Ammon's horn (tissue), 1 donor: ENCODE results near the gene LARP4B.

Experiments
- DNase-seq: peaks from one replicate; pipeline ENCODE4 v3.0.0-alpha.2; 2016; ENCODE audit warnings: low spot score

The LARP4B gene

GRCh38 chr10:828191-828590 lies 103.3 kb downstream of the LARP4B start:
- DNase-seq, result no peak

GRCh38 chr10:824946-825345 lies 106.6 kb downstream of the LARP4B start:
- DNase-seq, result no peak

- no peak for DNase-seq
Observed at GRCh38 chr10:824497-824896, 107.0 kb downstream of the LARP4B start.

GRCh38 chr10:822661-823367 lies 108.7 kb downstream of the LARP4B start:
- no peak for DNase-seq

GRCh38 chr10:822197-822596 lies 109.3 kb downstream of the LARP4B start:
- DNase-seq, result no peak

- no peak for DNase-seq
Observed at GRCh38 chr10:821322-821721, 110.2 kb downstream of the LARP4B start.

GRCh38 chr10:819816-820215 lies 111.7 kb downstream of the LARP4B start:
- DNase-seq, result no peak

- DNase-seq, result no peak
Observed at GRCh38 chr10:819326-819725, 112.2 kb downstream of the LARP4B start.

GRCh38 chr10:818526-819220 lies 112.8 kb downstream of the LARP4B start:
- no peak for DNase-seq

- DNase-seq, result no peak
Observed at GRCh38 chr10:818010-818409, 113.5 kb downstream of the LARP4B start.

GRCh38 chr10:817371-817770 lies 114.1 kb downstream of the LARP4B start:
- no peak for DNase-seq

- DNase-seq, result no peak
Observed at GRCh38 chr10:816958-817357, 114.5 kb downstream of the LARP4B start.

GRCh38 chr10:816091-816477 lies 115.4 kb downstream of the LARP4B start:
- DNase-seq, result no peak

- no peak for DNase-seq
Observed at GRCh38 chr10:815338-816090, 116.0 kb downstream of the LARP4B start.

- DNase-seq, result no peak
Observed at GRCh38 chr10:814536-815302, 116.8 kb downstream of the LARP4B start.

GRCh38 chr10:813286-813685 lies 118.2 kb downstream of the LARP4B start:
- no peak for DNase-seq

GRCh38 chr10:812787-813186 lies 118.7 kb downstream of the LARP4B start:
- DNase-seq, result no peak

GRCh38 chr10:811379-812175 lies 119.9 kb downstream of the LARP4B start:
- DNase-seq, result no peak

- DNase-seq, result no peak
Observed at GRCh38 chr10:810351-810846, 121.1 kb downstream of the LARP4B start.

GRCh38 chr10:809671-810350 lies 121.7 kb downstream of the LARP4B start:
- DNase-seq, result no peak

- no peak for DNase-seq
Observed at GRCh38 chr10:807958-808353, 123.5 kb downstream of the LARP4B start.
